ENCODE measurements around the gene RBP5. TPM values are rescaled to one million over a fixed set of nuclear protein-coding genes. Genes with fewer than 3 reads are reported as not detected.

Gene RBP5
- total and polyA plus RNA-seq, 9 of the 15 experiments (the other 6 are each of a cell fraction or from before 2014, with no cell fraction given): 8.6 to 22.5 (median 11.4) TPM

- H3K4me2 ChIP-seq (ENCODE audit: insufficient read depth, low read length): no peak overlapping the region
- no peak overlapping the region for H3K4me3 ChIP-seq
- no peak for DNase-seq (ENCODE audit: extremely low read depth in 1 of 4, low spot score in 3 of 4)
- no peak for ATAC-seq
- H2AFZ ChIP-seq (ENCODE audit: low read depth, low read length): no peak overlapping the region
- H3K9me1 ChIP-seq (ENCODE audit: control insufficient read depth, insufficient read depth, low read length): no peaks in the 10 kb centered on the region
- no peak overlapping the region for H3K27ac ChIP-seq (ENCODE audit: extremely low read depth, low read depth, low read length)
- 49% methylated on average over 10 of the region's 12 CpGs for WGBS (ENCODE audit: insufficient coverage, low coverage, missing lambda C conversion rate)
- H3K4me1 ChIP-seq (replicated peaks in 1 of 2; ENCODE audit: control insufficient read depth in 2 of 2, insufficient read depth in 2 of 2, low read length in 2 of 2): peaks cover 0 to 9% of the 10 kb centered on the region in 2 experiments; a peak in 2 of 5 replicates
- intact Hi-C loops (cut with micrococcal nuclease) (no loop called here), in situ Hi-C loops (cut with MboI) (no loop called here)
- TF ChIP-seq CREB1 (IDR thresholded peaks at IDR 0.05) (no peak), CREB1 (CRISPR knock-in tag; IDR thresholded peaks at IDR 0.05) (no peak), MYC (IDR thresholded peaks at IDR 0.05; ENCODE audit: low read depth, low read length) (no peak), MYC (CRISPR knock-in tag; IDR thresholded peaks at IDR 0.05; ENCODE audit: borderline replicate concordance, low read depth) (no peak), ZSCAN32 (CRISPR knock-in tag; IDR thresholded peaks at IDR 0.05) (no peak), ESRRA (IDR thresholded peaks at IDR 0.05; ENCODE audit: borderline replicate concordance, low read depth) (0 out of 2 replicates have a peak, but pooled peaks have one; percentile 13)
- no peak overlapping the region for H3K9ac ChIP-seq (ENCODE audit: insufficient read depth in 1 of 2, low read depth in 2 of 2, low read length in 2 of 2)
- H3K27me3 ChIP-seq (ENCODE audit: control insufficient read depth in 2 of 2, insufficient read depth in 2 of 2, low read length in 2 of 2): no peaks in the 10 kb centered on the region
- H3K36me3 ChIP-seq (ENCODE audit: control insufficient read depth, insufficient read depth, low read length): peaks cover 18% of the 10 kb centered on the region; the same call in 1 of the 3 replicates
- ChIA-PET CTCF (ENCODE audit: low intra/inter-chr PET ratio) (no interaction called here), POLR2A (interaction anchor here (0.6 kb wide), 1 partner anchor 9 kb away, joined by 3 read pairs; no protein-coding TSS in a partner anchor)
- no TSS peak for BruUV-seq (replicated peaks)
- no peak for FAIRE-seq
- H3K9me3 ChIP-seq (replicated peaks; ENCODE audit: control insufficient read depth, insufficient read depth, low read depth, low read length): no peaks in the 10 kb centered on the region
- no peaks in the 10 kb centered on the region for H3K79me2 ChIP-seq (ENCODE audit: control insufficient read depth, insufficient read depth, low read length)
- H4K20me1 ChIP-seq (replicated peaks; ENCODE audit: control insufficient read depth, insufficient read depth, low read length): no peaks in the 10 kb centered on the region
Observed at GRCh38 chr12:7154901-7155470, 26.3 kb upstream of the RBP5 start.

GRCh38 chr12:7154042-7154441, 25.4 kb upstream of the RBP5 start:
- no peak overlapping the region for H3K9ac ChIP-seq (ENCODE audit: insufficient read depth in 1 of 2, low read depth in 2 of 2, low read length in 2 of 2)
- DNase-seq (ENCODE audit: extremely low read depth in 1 of 4, low spot score in 3 of 4) (no peak), FAIRE-seq (no peak), ATAC-seq (no peak)
- 62% methylated on average over 4 of the region's 6 CpGs for WGBS (ENCODE audit: insufficient coverage, low coverage, missing lambda C conversion rate)
- POLR2A ChIA-PET: interaction anchor here (1.1 to 1.7 kb wide), 2 partner anchors 9 to 11 kb away, joined by 4 to 5 read pairs; no protein-coding TSS in a partner anchor
- peaks cover 19% of the 10 kb centered on the region; the same call in 2 of the 3 replicates for H3K36me3 ChIP-seq (ENCODE audit: control insufficient read depth, insufficient read depth, low read length)
- no peaks in the 10 kb centered on the region for H3K79me2 ChIP-seq (ENCODE audit: control insufficient read depth, insufficient read depth, low read length)
- no peak overlapping the region for H3K4me2 ChIP-seq (ENCODE audit: insufficient read depth, low read length)
- no peaks in the 10 kb centered on the region for H3K9me1 ChIP-seq (ENCODE audit: control insufficient read depth, insufficient read depth, low read length)
- no peaks in the 10 kb centered on the region for H3K9me3 ChIP-seq (replicated peaks; ENCODE audit: control insufficient read depth, insufficient read depth, low read depth, low read length)
- no peak overlapping the region for H2AFZ ChIP-seq (ENCODE audit: low read depth, low read length)
- H3K27me3 ChIP-seq (ENCODE audit: control insufficient read depth in 2 of 2, insufficient read depth in 2 of 2, low read length in 2 of 2): no peaks in the 10 kb centered on the region
- H3K27ac ChIP-seq (ENCODE audit: extremely low read depth, low read depth, low read length): no peak overlapping the region
- no TSS peak for BruUV-seq (replicated peaks)
- in situ Hi-C loops (cut with MboI) (no loop called here), intact Hi-C loops (cut with micrococcal nuclease) (no loop called here)
- peaks cover 0 to 9% of the 10 kb centered on the region in 2 experiments; a peak in 2 of 5 replicates for H3K4me1 ChIP-seq (replicated peaks in 1 of 2; ENCODE audit: control insufficient read depth in 2 of 2, insufficient read depth in 2 of 2, low read length in 2 of 2)
- H3K4me3 ChIP-seq: no peak overlapping the region
- H4K20me1 ChIP-seq (replicated peaks; ENCODE audit: control insufficient read depth, insufficient read depth, low read length): no peaks in the 10 kb centered on the region
- CTCF ChIA-PET (ENCODE audit: low intra/inter-chr PET ratio): no interaction called here
- TF ChIP-seq HNRNPLL (IDR thresholded peaks at IDR 0.05; ENCODE audit: low read depth, low read length, poor library complexity, severe bottlenecking) (no peak), CREB1 (IDR thresholded peaks at IDR 0.05) (no peak), CREB1 (CRISPR knock-in tag; IDR thresholded peaks at IDR 0.05) (no peak), ARNT (IDR thresholded peaks at IDR 0.05) (no peak), CBX8 (IDR thresholded peaks at IDR 0.05; ENCODE audit: borderline replicate concordance, extremely low read depth, low read depth, low read length, poor library complexity, severe bottlenecking) (no peak), PTBP1 (IDR thresholded peaks at IDR 0.05; ENCODE audit: low read depth, low read length) (no peak), BRF1 (IDR thresholded peaks at IDR 0.05; ENCODE audit: borderline replicate concordance, extremely low read depth, insufficient read length) (no peak), MLLT1 (IDR thresholded peaks at IDR 0.05) (no peak), SRF (CRISPR knock-in tag; IDR thresholded peaks at IDR 0.05) (no peak), JUNB (CRISPR knock-in tag; conservative IDR thresholded peaks at IDR 0.05) (no peak), PRMT5 (CRISPR knock-in tag; IDR thresholded peaks at IDR 0.05) (no peak)
